RPMI7951 (cell line): Measurements from ENCODE around the gene CACNB4. TPM values are rescaled to one million over a fixed set of nuclear protein-coding genes. Genes with fewer than 3 reads are reported as not detected.
"Not testable (repeated sequence)": the region's sequence is repeated elsewhere in the genome, so short reads cannot be mapped to it uniquely, and the experiment has no call there.

ENCODE experiments used
- DNase-seq: peaks from one replicate; pipeline ENCODE4 v3.0.0-alpha.2; 2012; ENCODE audit warnings: low read depth
- total RNA-seq: library from RNA; depleted of rRNA; stranded (reverse); fragments of >200 nt; shearing (Covaris generic); gene quantifications from 2 replicates; pipeline ENCODE4 v1.2.3, GENCODE V29; 2014

CACNB4 gene
- total RNA-seq, 1 experiment from 2014 or later: 0.12 TPM

DNA sequence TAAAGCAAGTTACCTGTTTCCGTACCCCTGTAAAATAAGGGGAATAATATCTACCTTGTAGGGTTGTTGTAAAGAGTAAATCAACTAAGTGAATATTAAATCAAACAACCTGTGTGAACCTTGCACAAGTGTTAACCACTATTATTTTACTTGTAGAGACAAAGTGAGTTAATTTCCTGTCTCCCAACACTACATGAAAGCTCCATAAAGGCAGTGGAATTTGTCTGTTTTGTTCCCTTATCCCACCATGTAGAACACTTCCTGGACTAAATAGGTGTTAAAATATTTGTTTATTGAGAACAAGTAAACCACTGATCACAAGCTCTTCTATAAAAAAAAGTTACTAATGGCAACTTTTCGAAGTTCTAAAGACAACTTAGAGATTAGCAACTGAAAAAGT lies 274.0 kb downstream of the CACNB4 start:
- no peak for DNase-seq

- DNase-seq: no peak
Observed at GRCh38 chr2:151823651-151824050, 275.2 kb downstream of the CACNB4 start.

- no peak for DNase-seq
Observed at GRCh38 chr2:151819920-151820319, 278.9 kb downstream of the CACNB4 start.

DNA sequence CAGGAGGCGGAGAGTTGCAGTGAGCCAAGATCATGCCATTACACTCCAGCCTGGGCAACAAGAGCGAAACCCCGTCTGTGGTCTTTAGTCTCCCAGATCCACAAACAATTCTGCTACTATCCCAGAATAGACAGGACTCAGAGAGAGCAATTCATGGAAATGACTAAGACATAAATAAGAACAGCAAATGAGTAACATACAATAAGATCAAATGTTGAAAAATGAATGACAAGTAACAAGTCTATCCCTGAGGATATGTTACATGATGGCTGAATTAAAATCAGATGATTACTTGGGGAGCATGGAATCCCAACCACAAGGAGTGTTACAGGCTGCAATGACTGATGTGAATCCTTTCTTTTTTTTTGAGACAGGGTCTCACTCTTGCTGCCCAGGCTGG lies 280.9 kb downstream of the CACNB4 start:
- peak; percentile 32 for DNase-seq

DNA sequence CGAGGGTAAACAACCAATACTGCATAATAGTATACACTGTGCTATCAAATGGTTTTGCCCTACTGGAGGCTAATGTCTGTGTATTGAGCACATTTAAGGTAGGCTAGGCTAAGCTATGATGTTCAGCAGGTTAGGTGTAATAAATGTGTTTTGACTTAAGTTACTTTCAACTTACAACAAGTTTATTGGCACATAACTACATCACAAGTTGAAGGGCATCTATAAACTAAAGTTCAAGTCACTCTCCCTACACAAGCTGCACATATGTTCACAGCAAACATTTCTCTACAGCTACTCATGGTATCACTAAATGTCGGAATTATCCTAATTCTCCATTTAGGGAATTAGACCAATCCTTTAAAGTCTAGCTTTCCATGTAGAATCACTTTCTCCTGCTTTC lies 282.0 kb downstream of the CACNB4 start:
- DNase-seq: no peak

GRCh38 chr2:151815821-151816489 lies 282.9 kb downstream of the CACNB4 start:
- DNase-seq: no peak

- DNase-seq: no peak
Observed at GRCh38 chr2:151810489-151810888, 288.4 kb downstream of the CACNB4 start.

DNA sequence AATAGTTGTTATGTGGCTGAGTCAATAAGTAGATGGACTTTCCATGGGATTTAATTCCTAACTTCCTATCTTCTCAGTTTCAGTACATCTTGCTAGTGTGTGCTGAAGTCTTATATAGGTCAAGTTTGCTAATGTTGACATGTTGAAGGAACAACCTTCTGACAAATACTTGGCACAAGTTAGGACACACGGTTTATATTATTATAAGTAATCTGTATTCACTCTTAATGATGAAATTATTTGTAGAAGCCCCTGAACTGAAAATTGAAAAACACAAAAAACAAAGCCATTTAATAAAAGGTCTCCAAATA lies 289.8 kb downstream of the CACNB4 start:
- DNase-seq: no peak

DNA sequence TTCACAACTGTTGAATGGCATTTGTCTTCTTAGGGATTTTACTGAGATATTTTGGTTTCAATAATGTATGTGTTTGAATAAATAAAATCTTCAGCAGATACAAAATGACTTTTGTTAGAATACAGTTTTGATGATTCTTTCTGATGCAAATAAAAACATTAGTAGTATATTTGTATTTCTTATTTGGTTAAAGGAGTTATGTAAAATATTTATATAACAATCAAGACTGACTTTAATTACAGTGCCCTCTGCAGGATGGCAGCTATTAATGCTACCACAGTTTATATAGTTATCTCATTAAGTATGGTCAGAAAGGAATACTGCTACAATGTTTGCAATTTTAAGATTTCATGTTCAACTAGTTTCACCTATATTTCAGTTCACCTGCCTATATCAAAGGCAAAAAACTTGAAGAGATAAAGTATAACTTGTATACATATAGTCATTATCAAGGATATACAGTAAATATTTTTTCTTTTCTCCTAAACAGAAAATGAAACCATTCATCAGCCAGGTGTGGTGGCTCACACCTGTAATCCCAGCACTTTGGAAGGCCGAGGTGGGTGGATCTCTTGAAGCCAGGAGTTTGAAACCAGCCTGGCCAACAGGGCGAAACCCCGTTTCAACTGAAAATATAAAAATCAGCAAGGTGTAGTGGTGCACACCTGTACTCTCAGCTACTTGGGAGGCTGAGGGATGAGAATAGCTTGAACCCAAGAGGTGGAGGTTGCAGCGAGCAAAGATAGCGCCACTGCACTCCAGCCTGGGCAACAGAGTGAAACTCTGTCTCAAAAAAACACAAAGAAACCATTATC lies 290.4 kb downstream of the CACNB4 start:
- peak; percentile 20 for DNase-seq

- DNase-seq: no peak
Observed at GRCh38 chr2:151805961-151806360, 292.9 kb downstream of the CACNB4 start.

- no peak for DNase-seq
Observed at GRCh38 chr2:151805343-151805742, 293.5 kb downstream of the CACNB4 start.

GRCh38 chr2:151803811-151804210 lies 295.0 kb downstream of the CACNB4 start:
- DNase-seq: no peak

DNA sequence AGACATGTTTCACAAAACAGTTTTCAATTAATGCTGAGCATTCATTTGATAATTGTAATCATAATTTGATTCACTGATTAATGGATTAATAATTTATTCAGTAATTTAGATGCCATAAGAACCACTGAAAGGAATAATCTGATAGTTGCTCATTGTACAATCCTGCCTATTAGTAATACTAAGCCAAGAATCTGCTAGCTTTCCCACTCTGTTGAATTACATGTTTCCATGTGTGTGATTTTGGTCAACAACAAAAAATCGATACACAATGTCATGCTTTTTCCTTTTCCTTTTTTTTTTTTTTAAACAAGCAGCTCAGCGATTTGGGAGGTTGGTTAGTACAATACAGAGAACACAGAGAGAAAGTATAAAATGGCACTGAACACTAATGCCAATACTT lies 296.5 kb downstream of the CACNB4 start:
- DNase-seq: no peak

- DNase-seq: no peak
Observed at GRCh38 chr2:151799886-151800292, 299.0 kb downstream of the CACNB4 start.

GRCh38 chr2:151796774-151797173 lies 302.1 kb downstream of the CACNB4 start:
- no peak for DNase-seq

- DNase-seq: no peak
Observed at GRCh38 chr2:151795646-151796240, 303.1 kb downstream of the CACNB4 start.

GRCh38 chr2:151794422-151794821 lies 304.4 kb downstream of the CACNB4 start:
- not testable (repeated sequence) for DNase-seq

- no peak for DNase-seq
Observed at GRCh38 chr2:151793123-151793522, 305.7 kb downstream of the CACNB4 start.

- no peak for DNase-seq
Observed at GRCh38 chr2:151792589-151792988, 306.3 kb downstream of the CACNB4 start.

GRCh38 chr2:151791545-151791944 lies 307.3 kb downstream of the CACNB4 start:
- no peak for DNase-seq

DNA sequence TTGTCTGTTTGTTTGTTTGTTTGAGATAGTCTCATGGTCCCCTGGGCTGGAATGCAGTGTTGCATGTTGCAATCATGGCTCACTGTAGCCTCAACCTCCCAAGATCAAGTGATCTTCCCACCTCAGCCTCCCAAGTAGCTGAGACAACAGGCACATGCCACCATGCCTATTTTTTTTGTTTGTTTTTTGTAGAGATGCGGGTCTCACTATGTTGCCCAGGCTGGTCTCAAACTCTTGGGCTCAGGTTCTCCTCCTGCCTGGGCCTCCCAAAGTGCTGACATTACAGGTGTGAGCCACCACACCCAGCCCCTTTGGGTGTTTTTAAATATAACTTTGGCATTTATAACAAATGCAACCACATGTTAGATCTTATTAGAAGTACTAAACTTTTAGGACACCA lies 308.2 kb downstream of the CACNB4 start:
- DNase-seq: no peak

- DNase-seq: no peak
Observed at GRCh38 chr2:151789055-151789834, 309.6 kb downstream of the CACNB4 start.
